CD4-positive, alpha-beta T cell treated with Interleukin-6 for 4 hours (primary cell): ENCODE measurements around the gene CMTM7.
A peak's percentile ranks its signal among the peaks of the same experiment; 100 is the strongest.
"Not testable (repeated sequence)": the region's sequence is repeated elsewhere in the genome, so short reads cannot be mapped to it uniquely, and the experiment has no call there.

Source experiments
- DNase-seq: peaks from one replicate; pipeline ENCODE4 v3.0.0-alpha.2; 2020; ENCODE audit warnings: mixed read lengths

The CMTM7 gene

DNA sequence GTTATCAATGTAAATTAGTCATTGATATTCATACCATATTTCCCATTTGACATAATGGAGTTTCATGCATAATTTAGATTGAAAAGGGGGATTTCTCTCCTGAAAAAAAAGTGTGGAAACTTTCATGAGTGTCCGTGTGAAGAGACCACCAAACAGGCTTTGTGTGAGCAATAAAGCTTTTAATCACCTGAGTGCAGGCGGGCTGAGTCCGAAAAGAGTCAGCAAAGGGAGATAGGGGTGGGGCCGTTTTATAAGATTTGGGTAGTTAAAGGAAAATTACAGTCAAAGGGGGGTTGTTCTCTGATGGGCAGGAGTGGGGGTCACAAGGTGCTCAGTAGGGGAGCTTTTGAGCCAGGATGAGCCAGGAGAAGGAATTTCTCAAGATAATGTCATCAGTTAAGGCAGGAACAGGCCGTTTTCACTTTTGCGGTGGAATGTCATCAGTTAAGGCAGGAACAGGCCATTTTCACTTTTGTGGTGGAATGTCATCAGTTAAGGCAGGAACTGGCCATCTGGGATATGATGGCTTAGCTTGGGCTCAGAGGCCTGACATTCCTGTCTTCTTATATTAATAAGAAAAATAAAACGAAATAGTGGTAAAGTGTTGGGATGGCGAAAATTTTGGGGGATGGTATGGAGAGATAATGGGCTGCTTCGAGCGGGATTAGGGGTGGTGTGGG is 69.3 kb downstream of the CMTM7 start:
- DNase-seq, result not testable (repeated sequence)

DNA sequence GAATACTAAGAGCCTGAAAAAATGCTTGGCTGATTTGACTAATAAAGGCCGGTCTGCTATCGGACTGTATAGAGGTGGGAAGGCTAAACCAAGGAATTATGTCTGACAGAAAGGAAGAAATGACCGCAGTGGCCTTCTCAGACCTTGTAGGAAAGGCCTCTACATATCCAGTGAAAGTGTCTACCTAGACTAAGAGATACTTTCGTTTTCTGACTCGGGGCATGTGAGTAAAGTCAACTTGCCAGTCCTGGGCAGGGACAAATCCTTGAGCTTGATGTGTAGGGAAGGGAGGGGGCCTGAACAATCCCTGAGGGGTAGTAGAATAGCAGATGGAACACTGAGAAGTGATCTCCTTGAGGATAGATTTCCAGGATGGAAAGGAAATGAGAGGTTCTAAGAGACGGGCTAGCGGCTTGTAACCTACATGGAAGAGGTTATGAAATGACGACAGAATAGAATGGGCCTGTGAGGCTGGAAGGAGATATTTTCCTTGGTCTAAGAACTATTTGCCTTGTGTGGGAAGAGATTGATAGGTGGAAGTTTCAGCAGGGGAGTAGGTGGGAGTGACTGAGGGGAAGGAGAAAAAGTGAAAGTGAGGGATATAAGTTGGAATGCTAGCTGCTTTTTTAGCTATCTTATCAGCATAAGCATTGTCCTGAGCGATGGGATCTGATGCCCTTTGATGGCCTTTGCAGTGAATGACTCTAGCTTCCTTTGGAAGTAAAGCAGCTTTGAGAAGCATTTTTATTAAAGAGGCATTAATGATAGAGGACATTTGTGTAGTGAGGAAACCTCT is 70.7 kb downstream of the CMTM7 start:
- DNase-seq, result not testable (repeated sequence)

- not testable (repeated sequence) for DNase-seq
These were observed 71.8 kb downstream of the CMTM7 start for GRCh38 chr3:32463415-32463814.

DNA sequence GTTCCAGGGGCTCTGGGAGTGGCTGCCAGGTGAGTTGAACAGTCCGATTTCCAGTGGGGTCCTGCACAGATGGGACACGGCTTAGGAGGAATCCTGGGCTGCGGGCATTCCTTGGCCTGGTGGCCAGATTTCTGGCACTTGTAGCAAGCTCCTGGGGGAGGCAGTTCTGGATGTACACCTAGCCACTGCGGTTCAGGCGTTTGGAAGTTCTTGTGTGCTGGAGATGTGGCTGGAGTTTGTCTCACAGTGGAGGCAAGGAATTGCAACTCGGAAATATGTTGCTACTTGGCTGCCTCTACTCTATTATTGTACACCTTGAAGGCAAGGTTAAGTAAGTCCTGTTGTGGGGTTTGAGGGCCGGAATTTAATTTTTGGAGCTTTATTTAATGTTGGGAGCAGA is 73.1 kb downstream of the CMTM7 start:
- DNase-seq, result not testable (repeated sequence)

- not testable (repeated sequence) for DNase-seq
These were observed 75.2 kb downstream of the CMTM7 start for GRCh38 chr3:32466808-32467207.

GRCh38 chr3:32467333-32468070 is 75.8 kb downstream of the CMTM7 start:
- DNase-seq, result peak; percentile 77

DNA sequence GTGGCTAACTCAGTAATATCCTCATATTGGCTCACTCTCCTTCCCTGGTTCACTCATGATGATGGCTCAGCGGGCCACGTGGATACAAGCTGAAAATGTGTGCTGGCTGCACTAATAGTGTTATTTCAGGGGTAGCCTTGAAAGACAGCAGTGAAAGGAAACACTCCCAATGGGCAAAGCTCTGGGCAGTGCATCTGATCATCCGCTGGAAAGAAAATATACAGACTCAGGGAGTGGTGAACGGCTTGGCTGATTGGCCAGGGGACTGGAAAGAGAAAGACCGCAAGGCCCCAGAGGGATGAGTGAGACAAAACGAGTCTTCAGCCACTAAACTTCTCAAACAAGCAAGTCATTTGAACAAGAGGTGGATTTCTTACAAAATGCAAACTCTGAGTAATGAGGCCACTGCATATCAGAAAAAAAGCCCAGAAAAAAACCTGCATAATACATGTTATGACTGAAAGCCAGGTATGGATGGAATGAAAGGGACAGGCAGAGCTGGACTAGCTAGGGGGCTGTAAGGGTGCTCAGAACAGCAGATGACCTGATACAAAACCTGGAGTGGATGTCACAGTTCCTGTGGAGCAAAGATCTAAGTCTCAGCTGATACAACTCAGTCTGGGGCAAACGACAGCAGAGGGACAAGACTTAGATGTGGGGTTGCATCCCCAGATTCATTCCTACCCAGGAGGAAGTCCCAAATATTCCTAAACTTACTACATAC is 77.7 kb downstream of the CMTM7 start:
- DNase-seq, result no peak

DNA sequence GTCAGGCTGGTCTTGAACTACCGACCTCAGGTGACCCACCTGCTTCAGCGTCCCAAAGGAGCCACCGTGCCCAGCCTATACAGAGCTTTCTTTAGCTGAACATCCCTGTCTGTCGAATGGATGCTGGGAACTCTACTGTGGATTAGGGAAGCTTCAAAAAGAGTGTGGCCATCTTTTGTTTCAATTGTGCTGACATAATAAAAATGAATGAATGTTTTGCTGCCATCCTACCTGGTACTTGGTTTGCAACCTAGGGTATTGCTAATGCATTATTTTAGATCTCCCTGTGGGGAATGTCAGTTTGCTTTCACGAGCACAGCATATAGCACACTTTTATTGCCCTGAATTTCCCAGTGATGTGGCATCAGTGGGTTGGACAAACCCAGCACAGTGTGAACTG is 78.7 kb downstream of the CMTM7 start:
- no peak for DNase-seq

DNA sequence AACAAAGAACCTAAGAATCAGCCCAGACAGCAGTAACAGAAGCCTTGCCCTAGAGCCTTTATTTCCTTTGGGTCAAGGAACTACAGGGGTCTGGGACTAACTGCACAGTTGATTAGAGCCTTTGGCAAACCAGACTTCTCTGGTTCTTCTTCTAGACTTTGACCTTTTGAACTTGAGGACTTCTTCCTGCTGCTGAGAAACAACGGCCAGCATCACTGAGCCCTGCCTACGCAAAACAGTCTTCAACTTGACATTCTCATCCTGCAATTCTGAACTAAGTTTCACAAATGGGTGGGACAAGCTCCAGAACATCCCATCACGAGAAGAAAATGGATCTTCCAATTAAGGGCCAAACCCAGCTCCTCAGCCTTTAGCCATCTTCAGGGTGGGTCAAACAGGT is 79.6 kb downstream of the CMTM7 start:
- DNase-seq, result no peak

DNA sequence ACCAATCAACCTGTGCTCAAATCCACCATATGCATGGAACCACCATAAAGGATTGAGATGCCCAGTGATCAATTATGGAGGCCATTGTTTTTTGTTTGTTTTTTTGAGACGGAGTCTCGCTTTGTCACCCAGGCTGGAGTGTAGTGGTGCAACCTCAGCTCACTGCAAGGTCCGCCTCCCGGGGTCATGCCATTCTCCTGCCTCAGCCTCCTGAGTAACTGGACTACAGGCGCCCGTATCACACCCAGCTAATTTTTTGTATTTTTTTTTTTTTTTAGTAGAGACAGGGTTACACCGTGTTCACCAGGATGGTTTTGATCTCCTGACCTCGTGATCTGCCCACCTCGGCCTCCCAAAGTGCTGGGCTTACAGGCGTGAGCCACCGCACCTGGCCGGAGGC is 80.5 kb downstream of the CMTM7 start:
- not testable (repeated sequence) for DNase-seq

DNA sequence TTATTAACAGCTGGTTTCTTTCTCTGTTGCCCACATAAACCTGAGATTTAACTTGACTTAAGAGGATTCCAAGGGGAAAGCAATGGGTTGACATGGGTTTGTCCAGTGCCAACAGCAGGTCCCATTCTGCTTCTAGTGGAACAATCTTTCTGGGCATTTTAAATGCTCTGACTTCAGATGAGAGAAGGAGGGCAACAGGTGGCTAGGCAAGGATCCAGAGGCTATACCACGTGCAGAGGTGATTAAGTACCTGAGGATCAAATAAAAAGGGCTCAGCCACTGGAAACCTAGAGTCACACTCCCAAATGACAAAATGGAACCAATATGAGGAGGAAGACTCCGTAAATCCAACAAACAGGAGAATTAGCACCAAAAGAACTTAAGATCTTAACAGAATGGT is 82.5 kb downstream of the CMTM7 start:
- no peak for DNase-seq

- no peak for DNase-seq
These were observed 89.0 kb downstream of the CMTM7 start for GRCh38 chr3:32480604-32481003.

DNA sequence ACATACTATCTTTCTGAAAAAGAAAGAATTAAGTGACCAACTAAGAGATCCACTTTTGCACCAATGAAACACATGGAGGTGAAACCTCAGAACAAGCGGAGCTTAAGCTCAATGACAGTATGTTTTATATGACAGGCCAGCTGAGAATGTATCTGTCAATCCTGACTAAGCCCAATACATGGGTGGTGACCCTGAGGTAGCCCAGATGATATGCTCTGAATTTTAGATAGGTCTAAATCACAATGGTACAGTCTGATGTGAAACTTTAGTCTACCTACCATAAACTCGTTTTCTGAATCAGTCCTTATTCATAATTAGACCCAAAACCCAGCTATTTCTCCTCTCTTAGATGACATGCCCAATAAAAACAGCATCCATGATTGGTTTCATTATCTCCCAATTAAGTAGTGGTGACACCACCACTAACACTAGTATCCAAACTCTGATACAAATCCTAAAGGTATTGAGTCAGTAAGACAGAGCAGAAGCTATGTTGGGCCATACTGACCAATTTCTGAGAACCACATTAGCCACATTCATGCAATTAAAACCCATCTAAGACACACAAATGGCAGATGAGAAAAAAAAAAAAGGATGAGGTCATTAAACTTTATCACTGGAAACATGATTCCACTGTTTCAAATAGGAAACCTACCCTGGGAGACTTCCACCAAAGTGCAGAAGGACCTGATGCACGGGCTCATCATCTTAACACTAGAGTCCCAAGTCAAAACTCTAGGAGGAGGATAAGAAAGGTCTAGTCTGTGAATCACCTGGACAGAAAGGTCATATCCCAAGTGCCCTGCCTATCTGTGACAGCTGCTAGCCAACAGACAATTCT is 90.4 kb downstream of the CMTM7 start:
- DNase-seq, result no peak

GRCh38 chr3:32482693-32483092 is 91.0 kb downstream of the CMTM7 start:
- no peak for DNase-seq

DNA sequence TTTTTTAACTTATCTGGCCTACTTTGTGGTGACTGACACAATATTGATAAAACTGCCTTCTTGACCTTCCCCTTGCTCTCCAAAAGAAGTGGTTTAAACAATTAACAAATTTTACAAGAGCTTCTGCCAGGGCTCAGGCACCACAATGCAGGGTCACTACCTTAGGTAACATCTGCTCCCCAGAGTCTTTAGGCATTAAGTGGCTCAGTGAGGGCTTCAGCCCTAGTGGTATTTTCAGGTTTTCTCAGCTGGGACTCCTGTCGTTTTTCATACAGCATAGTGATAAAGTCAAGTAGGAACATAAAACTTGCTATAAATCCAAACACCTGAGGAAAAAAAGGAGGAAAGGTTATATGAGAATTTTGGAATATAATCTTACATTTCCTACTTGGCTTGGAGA is 92.1 kb downstream of the CMTM7 start:
- DNase-seq, result no peak

GRCh38 chr3:32484436-32484835 is 92.8 kb downstream of the CMTM7 start:
- DNase-seq, result no peak

DNA sequence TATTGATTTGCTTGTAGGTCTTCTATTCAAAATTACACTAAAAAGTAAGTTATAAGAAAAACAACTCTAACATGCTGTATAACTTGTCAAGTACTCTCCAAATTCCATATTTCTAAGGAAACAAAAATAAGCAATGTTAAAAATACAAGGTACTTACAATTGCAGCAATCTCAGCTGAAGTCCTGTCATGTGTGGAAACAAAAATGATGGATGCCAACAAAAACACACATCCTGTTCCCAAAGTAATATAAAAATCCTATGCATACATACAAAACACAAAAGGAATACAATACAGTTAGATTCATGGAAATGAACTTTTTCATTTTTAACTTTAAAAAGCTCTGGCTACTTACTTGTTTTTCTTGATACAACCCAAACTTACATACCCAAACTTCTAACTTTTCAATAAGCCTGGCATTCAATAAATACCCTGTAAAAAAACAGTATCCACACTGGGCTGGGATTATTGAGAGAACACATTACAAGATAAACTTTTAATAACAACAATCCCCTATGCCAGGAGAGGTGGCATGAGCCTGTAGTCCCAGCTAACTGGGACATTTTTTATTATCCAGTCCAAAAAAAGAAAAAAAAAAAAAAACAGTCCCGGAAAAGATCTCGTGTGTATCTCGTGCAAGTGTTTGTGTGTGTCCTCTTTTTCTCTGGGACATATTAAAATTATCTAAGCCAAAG is 96.3 kb downstream of the CMTM7 start:
- DNase-seq, result no peak

GRCh38 chr3:32488474-32489008 is 96.9 kb downstream of the CMTM7 start:
- DNase-seq, result no peak

GRCh38 chr3:32492684-32493436 is 101.2 kb downstream of the CMTM7 start:
- no peak for DNase-seq
